Measurements from ENCODE around the gene RFC2. TPM values are rescaled to one million over a fixed set of nuclear protein-coding genes. Genes with fewer than 3 reads are reported as not detected.

RFC2 gene
- total RNA-seq, 4 donors from 2014 or later, result 7.5 to 18.7 (median 14.9) TPM

GRCh38 chr7:74240482-74240881 lies 13.7 kb downstream of the RFC2 start:
- 91% methylated on average over 4 of the region's 4 CpGs for WGBS
- no peak for DNase-seq (ENCODE audit: extremely low spot score)
- no peak overlapping the region for H3K27ac ChIP-seq (replicated peaks in 1 of 4)
- no peaks in the 10 kb centered on the region for H3K9me3 ChIP-seq
- no peaks in the 10 kb centered on the region for H3K27me3 ChIP-seq
- TF ChIP-seq, protein P1, sequence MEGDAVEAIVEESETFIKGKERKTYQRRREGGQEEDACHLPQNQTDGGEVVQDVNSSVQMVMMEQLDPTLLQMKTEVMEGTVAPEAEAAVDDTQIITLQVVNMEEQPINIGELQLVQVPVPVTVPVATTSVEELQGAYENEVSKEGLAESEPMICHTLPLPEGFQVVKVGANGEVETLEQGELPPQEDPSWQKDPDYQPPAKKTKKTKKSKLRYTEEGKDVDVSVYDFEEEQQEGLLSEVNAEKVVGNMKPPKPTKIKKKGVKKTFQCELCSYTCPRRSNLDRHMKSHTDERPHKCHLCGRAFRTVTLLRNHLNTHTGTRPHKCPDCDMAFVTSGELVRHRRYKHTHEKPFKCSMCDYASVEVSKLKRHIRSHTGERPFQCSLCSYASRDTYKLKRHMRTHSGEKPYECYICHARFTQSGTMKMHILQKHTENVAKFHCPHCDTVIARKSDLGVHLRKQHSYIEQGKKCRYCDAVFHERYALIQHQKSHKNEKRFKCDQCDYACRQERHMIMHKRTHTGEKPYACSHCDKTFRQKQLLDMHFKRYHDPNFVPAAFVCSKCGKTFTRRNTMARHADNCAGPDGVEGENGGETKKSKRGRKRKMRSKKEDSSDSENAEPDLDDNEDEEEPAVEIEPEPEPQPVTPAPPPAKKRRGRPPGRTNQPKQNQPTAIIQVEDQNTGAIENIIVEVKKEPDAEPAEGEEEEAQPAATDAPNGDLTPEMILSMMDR (IDR thresholded peaks at IDR 0.05), result no peak
- no peak for TF ChIP-seq POLR2A (IDR thresholded peaks at IDR 0.05; ENCODE audit: low read depth)
- no peak for TF ChIP-seq POLR2AphosphoS5 (IDR thresholded peaks at IDR 0.05)
- TF ChIP-seq EP300 (IDR thresholded peaks at IDR 0.05), result no peak
- intact Hi-C loops (cut with DNase I), result no loop called here
- no peak overlapping the region for H3K4me3 ChIP-seq
- H3K4me1 ChIP-seq, result no peaks in the 10 kb centered on the region
- H3K36me3 ChIP-seq, result peaks cover 52 to 100% (median 95%) of the 10 kb centered on the region in 4 donors

- intact Hi-C loops (cut with DNase I), result no loop called here
- Histone ChIP-seq H3K27me3 (no peaks in the 10 kb centered on the region), H3K9me3 (no peaks in the 10 kb centered on the region), H3K27ac (replicated peaks in 1 of 4) (no peak overlapping the region), H3K36me3 (peaks cover 55 to 99% (median 94%) of the 10 kb centered on the region in 4 donors), H3K4me3 (no peak overlapping the region), H3K4me1 (no peaks in the 10 kb centered on the region)
- WGBS, result 88% methylated on average over 3 of the region's 3 CpGs
- TF ChIP-seq POLR2AphosphoS5 (IDR thresholded peaks at IDR 0.05) (no peak), EP300 (IDR thresholded peaks at IDR 0.05) (no peak), POLR2A (IDR thresholded peaks at IDR 0.05; ENCODE audit: low read depth) (no peak)
- TF ChIP-seq, protein P1 (IDR thresholded peaks at IDR 0.05), result no peak
- DNase-seq (ENCODE audit: extremely low spot score), result no peak
Measured at GRCh38 chr7:74236284-74236683, 17.9 kb downstream of the RFC2 start.

- TF ChIP-seq POLR2AphosphoS5 (IDR thresholded peaks at IDR 0.05) (no peak), POLR2A (IDR thresholded peaks at IDR 0.05; ENCODE audit: low read depth) (no peak), EP300 (IDR thresholded peaks at IDR 0.05) (no peak)
- TF ChIP-seq, protein P1 (IDR thresholded peaks at IDR 0.05), result no peak
- Histone ChIP-seq H3K36me3 (peaks cover 49 to 99% (median 93%) of the 10 kb centered on the region in 4 donors), H3K27ac (replicated peaks in 1 of 4) (no peak overlapping the region), H3K9me3 (no peaks in the 10 kb centered on the region), H3K4me1 (no peaks in the 10 kb centered on the region), H3K4me3 (no peak overlapping the region), H3K27me3 (no peaks in the 10 kb centered on the region)
- WGBS, result 89% methylated on average over 8 of the region's 8 CpGs
- intact Hi-C loops (cut with DNase I), result no loop called here
- no peak for DNase-seq (ENCODE audit: extremely low spot score)
Measured at GRCh38 chr7:74235518-74236268, 18.5 kb downstream of the RFC2 start.

GRCh38 chr7:74233655-74234285 lies 20.4 kb downstream of the RFC2 start:
- intact Hi-C loops (cut with DNase I), result no loop called here
- H3K27me3 ChIP-seq, result no peaks in the 10 kb centered on the region
- no peak for DNase-seq (ENCODE audit: extremely low spot score)
- H3K9me3 ChIP-seq, result no peaks in the 10 kb centered on the region
- 88% methylated on average over 13 of the region's 13 CpGs for WGBS
- no peak overlapping the region for H3K4me3 ChIP-seq
- no peak overlapping the region for H3K27ac ChIP-seq (replicated peaks in 1 of 4)
- H3K4me1 ChIP-seq, result peaks cover 0 to 4% (median 0%) of the 10 kb centered on the region in 4 donors
- peaks cover 33 to 98% (median 82%) of the 10 kb centered on the region in 4 donors for H3K36me3 ChIP-seq
- TF ChIP-seq EP300 (IDR thresholded peaks at IDR 0.05), result no peak

GRCh38 chr7:74231232-74231590 lies 23.0 kb downstream of the RFC2 start:
- H3K36me3 ChIP-seq, result peaks cover 21 to 80% (median 57%) of the 10 kb centered on the region in 4 donors
- H3K4me3 ChIP-seq, result no peak overlapping the region
- TF ChIP-seq POLR2AphosphoS5 (IDR thresholded peaks at IDR 0.05) (no peak), EP300 (IDR thresholded peaks at IDR 0.05) (no peak), POLR2A (IDR thresholded peaks at IDR 0.05; ENCODE audit: low read depth) (no peak)
- TF ChIP-seq, protein P1 (IDR thresholded peaks at IDR 0.05), result no peak
- no peaks in the 10 kb centered on the region for H3K9me3 ChIP-seq
- intact Hi-C loops (cut with DNase I), result no loop called here
- no peak for DNase-seq (ENCODE audit: extremely low spot score)
- WGBS, result 89% methylated on average over 12 of the region's 12 CpGs
- no peak overlapping the region for H3K27ac ChIP-seq (replicated peaks in 1 of 4)
- no peaks in the 10 kb centered on the region for H3K27me3 ChIP-seq
- peaks cover 0 to 4% (median 0%) of the 10 kb centered on the region in 4 donors for H3K4me1 ChIP-seq
